ENCODE results near the gene GABRD.

The GABRD gene

GRCh38 chr1:2050461-2050792, 31.3 kb downstream of the GABRD start:
- no peak for TF ChIP-seq CTCF (IDR thresholded peaks at IDR 0.05; ENCODE audit: low read depth, low read length)
- H3K27ac ChIP-seq = peak overlapping the region; percentile 53
- H3K4me3 ChIP-seq (ENCODE audit: low read depth, low read length) = peak overlapping the region; percentile 56
- no peaks in the 10 kb centered on the region for H3K9me3 ChIP-seq (ENCODE audit: severe bottlenecking)
- peaks cover under 1% of the 10 kb centered on the region; the same call in 1 of the 2 replicates for H3K36me3 ChIP-seq
- no peaks in the 10 kb centered on the region for H3K27me3 ChIP-seq (ENCODE audit: insufficient read depth, low read depth, severe bottlenecking)
- peak; percentile 54 for DNase-seq

- Histone ChIP-seq H3K9me3 (ENCODE audit: severe bottlenecking) (no peaks in the 10 kb centered on the region), H3K36me3 (peaks cover 7% of the 10 kb centered on the region; the same call in 1 of the 2 replicates), H3K4me3 (ENCODE audit: low read depth, low read length) (peak overlapping the region; percentile 56), H3K27me3 (ENCODE audit: insufficient read depth, low read depth, severe bottlenecking) (no peaks in the 10 kb centered on the region), H3K27ac (peak overlapping the region; percentile 53)
- no peak for DNase-seq
- no peak for TF ChIP-seq CTCF (IDR thresholded peaks at IDR 0.05; ENCODE audit: low read depth, low read length)
These were observed 31.9 kb downstream of the GABRD start for GRCh38 chr1:2050793-2051682.

DNA sequence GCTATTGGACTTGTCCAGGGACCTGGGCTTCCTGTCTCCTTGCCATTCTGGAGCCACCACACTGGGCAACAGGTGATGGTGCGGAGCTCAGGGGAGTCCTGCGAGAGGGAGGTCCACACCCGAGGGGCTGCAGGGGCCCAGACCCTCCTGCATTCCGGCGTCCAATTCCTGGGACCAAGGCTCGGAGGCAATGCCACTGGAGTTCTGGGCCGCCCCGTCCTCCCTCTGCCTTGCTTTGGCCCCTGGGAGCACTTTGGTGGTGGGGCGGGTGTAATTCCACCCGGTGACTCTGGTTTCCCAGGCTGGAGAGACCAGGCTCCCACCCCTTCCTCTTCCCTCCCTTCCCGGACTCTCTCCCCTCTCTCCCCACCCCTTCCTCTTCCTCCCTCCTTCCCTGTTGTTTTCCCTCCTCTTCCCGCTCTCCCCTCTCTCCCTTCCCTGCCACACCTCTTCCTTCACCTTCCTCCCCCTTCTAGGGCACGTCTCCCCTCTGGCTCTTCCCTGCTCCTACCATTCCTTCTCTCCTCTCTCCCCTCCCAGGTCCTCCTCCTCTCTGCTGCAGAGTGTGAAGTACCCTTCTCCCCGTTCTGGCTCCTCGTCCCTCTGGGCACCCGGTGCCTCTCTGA, 33.0 kb downstream of the GABRD start:
- Histone ChIP-seq H3K27me3 (ENCODE audit: insufficient read depth, low read depth, severe bottlenecking) (no peaks in the 10 kb centered on the region), H3K4me3 (ENCODE audit: low read depth, low read length) (no peak overlapping the region), H3K27ac (no peak overlapping the region), H3K36me3 (peaks cover 10% of the 10 kb centered on the region; the same call in 1 of the 2 replicates), H3K9me3 (ENCODE audit: severe bottlenecking) (no peaks in the 10 kb centered on the region)
- DNase-seq = no peak
- TF ChIP-seq CTCF (IDR thresholded peaks at IDR 0.05; ENCODE audit: low read depth, low read length) = no peak

DNA sequence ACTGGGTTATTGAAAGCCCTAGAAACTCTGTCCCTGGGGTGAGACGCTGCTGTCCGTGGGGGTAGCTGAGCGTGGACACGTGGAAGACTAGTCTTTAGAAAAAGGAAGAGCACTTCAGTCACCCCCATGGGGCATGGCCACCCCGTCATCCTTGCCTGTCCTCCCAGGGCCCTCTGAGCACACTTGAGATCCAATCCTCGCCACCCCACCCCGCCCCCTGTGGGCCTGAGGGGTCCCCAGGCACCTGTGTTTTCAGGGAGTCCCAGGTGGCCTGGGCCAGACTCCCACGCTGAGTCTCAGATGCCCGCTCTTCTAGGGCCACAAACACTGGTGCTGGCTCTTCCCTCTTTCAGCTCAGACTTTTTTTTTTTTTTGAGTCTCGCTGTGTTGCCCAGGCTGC, 33.6 kb downstream of the GABRD start:
- no peak for DNase-seq
- no peak overlapping the region for H3K27ac ChIP-seq
- no peak for TF ChIP-seq CTCF (IDR thresholded peaks at IDR 0.05; ENCODE audit: low read depth, low read length)
- H3K27me3 ChIP-seq (ENCODE audit: insufficient read depth, low read depth, severe bottlenecking) = no peaks in the 10 kb centered on the region
- H3K36me3 ChIP-seq = peaks cover 13% of the 10 kb centered on the region
- H3K4me3 ChIP-seq (ENCODE audit: low read depth, low read length) = no peak overlapping the region
- H3K9me3 ChIP-seq (ENCODE audit: severe bottlenecking) = no peaks in the 10 kb centered on the region

- Histone ChIP-seq H3K9me3 (ENCODE audit: severe bottlenecking) (no peaks in the 10 kb centered on the region), H3K36me3 (peaks cover 13% of the 10 kb centered on the region), H3K27me3 (ENCODE audit: insufficient read depth, low read depth, severe bottlenecking) (no peaks in the 10 kb centered on the region), H3K4me3 (ENCODE audit: low read depth, low read length) (no peak overlapping the region), H3K27ac (no peak overlapping the region)
- no peak for TF ChIP-seq CTCF (IDR thresholded peaks at IDR 0.05; ENCODE audit: low read depth, low read length)
- DNase-seq = no peak
These were observed 34.1 kb downstream of the GABRD start for GRCh38 chr1:2053217-2053616.
